ENCODE results near the gene GNA15.
"Not testable (repeated sequence)": the region's sequence is repeated elsewhere in the genome, so short reads cannot be mapped to it uniquely, and the experiment has no call there.

Gene GNA15

GRCh38 chr19:3192684-3193083, 56.9 kb downstream of the GNA15 start:
- DNase-seq = no peak

GRCh38 chr19:3193256-3194105, 57.6 kb downstream of the GNA15 start:
- no peak for DNase-seq

GRCh38 chr19:3194106-3195087, 58.6 kb downstream of the GNA15 start:
- DNase-seq = no peak

GRCh38 chr19:3196064-3196932, 60.5 kb downstream of the GNA15 start:
- DNase-seq = no peak

GRCh38 chr19:3196933-3197205, 61.0 kb downstream of the GNA15 start:
- no peak for DNase-seq

- no peak for DNase-seq
Measured at GRCh38 chr19:3198901-3199700, 63.3 kb downstream of the GNA15 start.

- no peak for DNase-seq
Measured at GRCh38 chr19:3201072-3201700, 65.4 kb downstream of the GNA15 start.

GRCh38 chr19:3201911-3202310, 66.1 kb downstream of the GNA15 start:
- DNase-seq = no peak

GRCh38 chr19:3202346-3202745, 66.5 kb downstream of the GNA15 start:
- DNase-seq = no peak

GRCh38 chr19:3202895-3203294, 67.1 kb downstream of the GNA15 start:
- DNase-seq = not testable (repeated sequence)

- no peak for DNase-seq
Measured at GRCh38 chr19:3203805-3204645, 68.2 kb downstream of the GNA15 start.

GRCh38 chr19:3204646-3205275, 68.9 kb downstream of the GNA15 start:
- DNase-seq = no peak

- DNase-seq = no peak
Measured at GRCh38 chr19:3206216-3206953, 70.6 kb downstream of the GNA15 start.

GRCh38 chr19:3207461-3208242, 71.8 kb downstream of the GNA15 start:
- no peak for DNase-seq

GRCh38 chr19:3208317-3209207, 72.7 kb downstream of the GNA15 start:
- no peak for DNase-seq

- no peak for DNase-seq
Measured at GRCh38 chr19:3210347-3211017, 74.6 kb downstream of the GNA15 start.

- DNase-seq = no peak
Measured at GRCh38 chr19:3211191-3211590, 75.4 kb downstream of the GNA15 start.

All from NCI-H146 (cell line).